Stimulated activated naive CD8-positive, alpha-beta T cell treated with anti-CD3 and anti-CD28 coated beads, Interleukin-15, amount 100 ng/mL, for 72 hours (primary cell): Measurements from ENCODE around the gene NCAN.
"Not testable (repeated sequence)": the region's sequence is repeated elsewhere in the genome, so short reads cannot be mapped to it uniquely, and the experiment has no call there.

Experiments used
- ATAC-seq: fragments of 150-1000 bp; cut with Tn5 transposase; 2 replicates; pipeline ENCODE4 v1.10.0; 2021; ENCODE audit warnings: mild to moderate bottlenecking, moderate library complexity
- DNase-seq, 2 donors: peaks; one replicate each; pipeline ENCODE4 v3.0.0; 2021 to 2022
- H3K27ac Mint-ChIP-seq, 2 donors: one replicate each; pipeline ENCODE4 v1.8.0; 2022; ENCODE audit warnings: mild to moderate bottlenecking in 2 of 2, mixed read lengths in 2 of 2, moderate library complexity in 2 of 2
- H3K27me3 Mint-ChIP-seq: one replicate; pipeline ENCODE4 v1.8.0; 2022; ENCODE audit warnings: mixed read lengths
- H3K4me1 Mint-ChIP-seq: one replicate; pipeline ENCODE4 v1.8.0; 2022; ENCODE audit warnings: mild to moderate bottlenecking, mixed read lengths
- H3K4me3 Mint-ChIP-seq, 2 donors: one replicate each; pipeline ENCODE4 v1.8.0; 2022; ENCODE audit warnings: mild to moderate bottlenecking in 2 of 2, mixed read lengths in 2 of 2, moderate library complexity in 1 of 2
- H3K9me3 Mint-ChIP-seq, 2 donors: one replicate each; pipeline ENCODE4 v1.8.0; 2022; ENCODE audit warnings: mixed read lengths in 2 of 2

NCAN gene

DNA sequence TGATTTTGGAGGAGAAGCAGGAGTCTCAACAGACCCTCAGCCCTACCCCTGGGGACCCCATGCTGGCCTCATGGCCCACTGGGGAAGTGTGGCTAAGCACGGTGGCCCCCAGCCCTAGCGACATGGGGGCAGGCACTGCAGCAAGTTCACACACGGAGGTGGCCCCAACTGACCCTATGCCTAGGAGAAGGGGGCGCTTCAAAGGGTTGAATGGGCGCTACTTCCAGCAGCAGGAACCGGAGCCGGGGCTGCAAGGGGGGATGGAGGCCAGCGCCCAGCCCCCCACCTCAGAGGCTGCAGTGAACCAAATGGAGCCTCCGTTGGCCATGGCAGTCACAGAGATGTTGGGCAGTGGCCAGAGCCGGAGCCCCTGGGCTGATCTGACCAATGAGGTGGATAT lies 14.9 kb downstream of the NCAN start:
- Mint-ChIP-seq H3K27me3 (peaks cover 55% of the 10 kb centered on the region), H3K4me3 (no peak overlapping the region), H3K4me1 (peaks cover 12% of the 10 kb centered on the region), H3K27ac (no peak overlapping the region), H3K9me3 (no peaks in the 10 kb centered on the region)
- no peak for DNase-seq
- ATAC-seq, result no peak

DNA sequence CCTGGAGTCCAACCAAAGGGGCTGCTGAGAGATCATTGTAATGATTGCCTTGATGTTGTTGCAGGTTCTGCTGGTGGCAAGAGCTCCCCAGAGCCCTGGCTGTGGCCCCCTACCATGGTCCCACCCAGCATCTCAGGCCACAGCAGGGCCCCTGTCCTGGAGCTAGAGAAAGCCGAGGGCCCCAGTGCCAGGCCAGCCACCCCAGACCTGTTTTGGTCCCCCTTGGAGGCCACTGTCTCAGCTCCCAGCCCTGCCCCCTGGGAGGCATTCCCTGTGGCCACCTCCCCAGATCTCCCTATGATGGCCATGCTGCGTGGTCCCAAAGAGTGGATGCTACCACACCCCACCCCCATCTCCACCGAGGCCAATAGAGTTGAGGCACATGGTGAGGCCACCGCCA lies 15.5 kb downstream of the NCAN start:
- Mint-ChIP-seq H3K9me3 (no peaks in the 10 kb centered on the region), H3K4me1 (peaks cover 12% of the 10 kb centered on the region), H3K27ac (no peak overlapping the region), H3K27me3 (peaks cover 55% of the 10 kb centered on the region), H3K4me3 (no peak overlapping the region)
- DNase-seq (no peak), ATAC-seq (no peak)

DNA sequence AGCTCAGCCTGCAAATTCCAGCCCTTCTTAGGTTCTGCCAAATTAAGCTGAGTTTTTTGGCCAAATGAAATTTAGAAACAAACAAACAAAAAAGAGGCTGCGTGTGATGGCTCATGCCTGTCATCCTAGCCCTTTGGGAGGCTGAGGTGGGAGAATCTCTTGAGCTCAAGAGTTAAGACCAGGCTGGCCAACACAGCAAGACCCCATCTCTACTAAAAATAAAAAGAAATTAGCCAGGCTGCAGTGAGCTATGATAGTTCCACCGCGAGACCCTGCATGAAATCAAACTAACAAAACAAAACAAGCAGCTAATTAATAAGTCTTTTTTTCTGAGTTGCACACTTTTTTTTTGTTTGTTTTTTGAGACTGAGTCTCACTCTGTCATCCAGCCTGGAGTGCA lies 17.9 kb downstream of the NCAN start:
- H3K4me1 Mint-ChIP-seq, result peaks cover 10% of the 10 kb centered on the region
- ATAC-seq (no peak), DNase-seq (no peak)
- H3K27me3 Mint-ChIP-seq, result peaks cover 44% of the 10 kb centered on the region
- no peak overlapping the region for H3K27ac Mint-ChIP-seq
- peaks cover 0 to 8% of the 10 kb centered on the region in 2 donors for H3K9me3 Mint-ChIP-seq
- H3K4me3 Mint-ChIP-seq, result no peak overlapping the region

GRCh38 chr19:19230999-19231398 lies 19.2 kb downstream of the NCAN start:
- H3K9me3 Mint-ChIP-seq, result peaks cover 0 to 11% of the 10 kb centered on the region in 2 donors
- peaks cover 31% of the 10 kb centered on the region for H3K27me3 Mint-ChIP-seq
- ATAC-seq (no peak), DNase-seq (no peak)
- H3K4me3 Mint-ChIP-seq, result no peak overlapping the region
- no peak overlapping the region for H3K27ac Mint-ChIP-seq
- no peaks in the 10 kb centered on the region for H3K4me1 Mint-ChIP-seq

GRCh38 chr19:19232261-19232721 lies 20.5 kb downstream of the NCAN start:
- Mint-ChIP-seq H3K9me3 (peaks cover 0 to 16% of the 10 kb centered on the region in 2 donors), H3K4me3 (no peak overlapping the region), H3K27me3 (peaks cover 18% of the 10 kb centered on the region), H3K4me1 (no peaks in the 10 kb centered on the region), H3K27ac (no peak overlapping the region)
- DNase-seq (no peak), ATAC-seq (no peak)

DNA sequence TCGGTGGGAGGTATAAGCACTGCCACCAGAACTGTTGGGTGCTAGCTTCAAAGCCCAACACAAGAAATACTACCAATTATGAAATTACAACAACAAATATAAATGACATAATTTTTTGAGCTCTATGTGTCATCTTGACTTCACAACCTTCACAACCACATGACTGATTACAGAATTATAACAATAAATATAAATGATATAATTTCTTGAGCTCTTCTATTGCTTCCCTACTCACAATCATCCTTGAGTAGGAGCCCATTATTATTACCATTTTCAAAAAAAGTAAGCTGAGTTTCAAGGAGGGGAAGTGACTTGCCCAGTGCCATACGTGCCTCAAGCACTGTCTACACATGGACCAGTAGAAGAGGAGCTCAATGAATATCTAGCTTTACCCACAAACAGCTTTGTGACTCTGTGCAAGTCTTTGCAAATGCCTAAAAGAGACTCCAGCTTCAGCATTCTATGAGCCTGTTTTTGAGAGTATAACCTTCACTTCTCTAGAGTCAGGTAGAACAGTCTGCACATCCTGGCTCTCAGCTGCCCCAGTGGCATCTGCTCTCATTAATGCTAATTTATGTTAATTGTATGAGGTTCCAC lies 22.6 kb downstream of the NCAN start:
- no peak for ATAC-seq
- no peaks in the 10 kb centered on the region for H3K4me1 Mint-ChIP-seq
- H3K9me3 Mint-ChIP-seq, result peaks cover 0 to 16% of the 10 kb centered on the region in 2 donors
- no peak overlapping the region for H3K4me3 Mint-ChIP-seq
- no peak overlapping the region for H3K27ac Mint-ChIP-seq
- H3K27me3 Mint-ChIP-seq, result peaks cover 1% of the 10 kb centered on the region
- DNase-seq, result no peak

GRCh38 chr19:19236173-19236572 lies 24.4 kb downstream of the NCAN start:
- no peak overlapping the region for H3K4me3 Mint-ChIP-seq
- H3K27ac Mint-ChIP-seq, result no peak overlapping the region
- ATAC-seq, result no peak
- peaks cover 13% of the 10 kb centered on the region for H3K27me3 Mint-ChIP-seq
- DNase-seq, result no peak
- H3K9me3 Mint-ChIP-seq, result peaks cover 0 to 16% of the 10 kb centered on the region in 2 donors
- H3K4me1 Mint-ChIP-seq, result no peaks in the 10 kb centered on the region

GRCh38 chr19:19238126-19238894 lies 26.6 kb downstream of the NCAN start:
- Mint-ChIP-seq H3K27me3 (peaks cover 13% of the 10 kb centered on the region), H3K4me3 (no peak overlapping the region), H3K27ac (no peak overlapping the region), H3K9me3 (peaks cover 0 to 14% of the 10 kb centered on the region in 2 donors), H3K4me1 (no peaks in the 10 kb centered on the region)
- no peak for ATAC-seq
- DNase-seq, result no peak

GRCh38 chr19:19239675-19240074 lies 27.9 kb downstream of the NCAN start:
- no peak for DNase-seq
- Mint-ChIP-seq H3K4me1 (no peaks in the 10 kb centered on the region), H3K9me3 (peaks cover 0 to 9% of the 10 kb centered on the region in 2 donors), H3K27ac (no peak overlapping the region), H3K4me3 (no peak overlapping the region), H3K27me3 (peaks cover 13% of the 10 kb centered on the region)
- ATAC-seq, result no peak

DNA sequence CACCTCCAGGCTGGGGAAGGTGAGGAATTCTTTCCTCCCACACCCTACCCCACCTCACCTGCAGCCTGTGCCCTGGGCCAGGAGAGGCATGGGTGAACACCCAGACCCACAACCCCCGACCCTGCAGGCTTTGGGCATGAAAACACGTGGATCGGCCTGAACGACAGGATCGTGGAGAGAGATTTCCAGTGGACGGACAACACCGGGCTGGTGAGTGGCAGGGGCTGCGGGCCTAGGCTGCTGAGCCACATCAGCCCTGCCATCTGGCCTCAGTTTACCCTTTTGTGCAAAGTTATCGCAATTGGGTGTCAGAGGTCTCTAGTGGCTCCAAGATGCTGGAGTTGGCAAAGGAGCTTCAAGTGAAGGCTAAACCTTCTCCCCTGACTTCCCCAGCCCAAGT lies 28.7 kb downstream of the NCAN start:
- ATAC-seq (no peak), DNase-seq (no peak)
- Mint-ChIP-seq H3K27ac (no peak overlapping the region), H3K27me3 (peaks cover 13% of the 10 kb centered on the region), H3K9me3 (peaks cover 0 to 9% of the 10 kb centered on the region in 2 donors), H3K4me3 (no peak overlapping the region), H3K4me1 (no peaks in the 10 kb centered on the region)

DNA sequence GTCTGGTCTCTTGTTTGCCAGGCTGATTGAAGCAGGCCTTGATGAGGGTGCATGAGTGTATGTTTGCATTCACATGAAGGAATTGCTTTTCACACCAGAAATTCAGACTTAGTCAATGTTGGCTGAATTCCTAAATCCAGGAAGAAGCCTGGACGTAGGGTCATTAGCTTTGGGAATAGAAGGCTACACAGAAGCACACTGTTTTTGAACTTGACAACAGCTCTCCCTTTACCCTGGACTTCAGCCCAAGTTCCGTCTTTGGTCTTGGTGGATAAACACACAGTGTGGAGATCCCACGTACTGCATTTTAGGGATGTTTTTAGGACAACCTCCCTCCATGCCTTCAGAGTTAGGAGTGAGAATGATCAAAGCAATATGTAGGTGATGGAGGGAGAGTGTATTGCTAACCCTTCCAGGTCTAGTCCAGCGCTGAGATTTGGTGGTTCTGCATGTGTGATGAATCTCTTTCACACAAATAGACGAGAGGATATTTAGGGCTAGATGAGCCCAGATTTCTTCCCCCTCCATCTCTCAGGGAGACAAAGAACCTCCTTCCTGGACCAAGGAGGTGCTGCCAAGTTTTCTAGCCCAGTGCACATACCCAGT lies 38.5 kb downstream of the NCAN start:
- H3K27ac Mint-ChIP-seq, result no peak overlapping the region
- H3K4me3 Mint-ChIP-seq, result no peak overlapping the region
- no peaks in the 10 kb centered on the region for H3K9me3 Mint-ChIP-seq
- H3K27me3 Mint-ChIP-seq, result peaks cover 43% of the 10 kb centered on the region
- DNase-seq, result no peak
- ATAC-seq, result no peak
- H3K4me1 Mint-ChIP-seq, result no peaks in the 10 kb centered on the region

DNA sequence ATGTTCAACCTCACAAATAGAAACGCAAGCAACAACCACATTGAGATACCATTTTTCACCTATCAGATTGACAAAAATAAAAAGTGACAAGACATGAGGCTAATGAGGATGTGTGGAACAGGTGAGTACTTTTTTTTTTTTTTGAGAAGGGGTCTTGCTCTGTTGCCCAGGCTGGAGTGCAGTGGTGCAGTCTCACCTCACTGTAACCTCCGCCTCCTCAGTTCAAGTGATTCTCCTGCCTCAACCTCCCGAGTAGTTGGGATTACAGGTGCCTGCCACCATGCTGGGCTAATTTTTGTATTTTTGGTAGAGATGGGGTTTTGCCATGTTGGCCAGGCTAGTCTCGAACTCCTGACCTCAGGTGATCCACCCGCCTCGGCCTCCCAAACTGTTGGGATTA lies 41.7 kb downstream of the NCAN start:
- DNase-seq, ATAC-seq, H3K4me3 Mint-ChIP-seq, H3K4me1 Mint-ChIP-seq, H3K27ac Mint-ChIP-seq, H3K9me3 Mint-ChIP-seq: not testable (repeated sequence)
- peaks cover 67% of the 10 kb centered on the region for H3K27me3 Mint-ChIP-seq

GRCh38 chr19:19256072-19256969 lies 44.6 kb downstream of the NCAN start:
- peaks cover 74% of the 10 kb centered on the region for H3K27me3 Mint-ChIP-seq
- H3K4me1 Mint-ChIP-seq, result peaks cover 8% of the 10 kb centered on the region
- ATAC-seq (no peak), DNase-seq (no peak)
- H3K9me3 Mint-ChIP-seq, result peaks cover 0 to 4% of the 10 kb centered on the region in 2 donors
- H3K4me3 Mint-ChIP-seq, result no peak overlapping the region
- peak overlapping the region in 1 of 2 donors; percentile 5 for H3K27ac Mint-ChIP-seq

DNA sequence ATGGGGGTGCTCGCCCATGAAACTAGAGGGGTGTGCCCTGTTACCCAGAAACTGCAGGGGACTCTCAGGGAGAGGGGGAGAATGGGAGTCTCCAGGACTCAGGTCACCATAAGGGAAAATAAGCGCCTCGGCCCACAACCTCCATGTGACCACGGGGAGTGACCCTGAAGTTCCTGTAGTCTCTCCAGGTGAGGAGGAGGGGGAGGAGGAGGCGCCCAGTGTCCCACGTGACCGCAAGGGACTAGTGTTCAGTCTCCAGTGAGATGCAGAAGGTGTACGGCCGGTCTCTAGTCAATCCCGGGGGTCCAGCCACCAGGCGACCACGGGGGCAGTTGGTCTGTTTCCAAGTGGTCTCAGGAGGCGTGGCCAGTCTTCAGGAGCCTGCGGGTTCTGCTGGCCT lies 45.4 kb downstream of the NCAN start:
- Mint-ChIP-seq H3K27me3 (peaks cover 74% of the 10 kb centered on the region), H3K27ac (peak overlapping the region in 1 of 2 donors; percentile 69), H3K4me3 (no peak overlapping the region), H3K9me3 (peaks cover 0 to 4% of the 10 kb centered on the region in 2 donors), H3K4me1 (peaks cover 14% of the 10 kb centered on the region)
- ATAC-seq (no peak), DNase-seq (no peak)

- no peak for DNase-seq
- H3K4me3 Mint-ChIP-seq, result no peak overlapping the region
- no peak for ATAC-seq
- peaks cover 77% of the 10 kb centered on the region for H3K27me3 Mint-ChIP-seq
- H3K9me3 Mint-ChIP-seq, result peaks cover 0 to 4% of the 10 kb centered on the region in 2 donors
- H3K4me1 Mint-ChIP-seq, result peaks cover 19% of the 10 kb centered on the region
- H3K27ac Mint-ChIP-seq, result no peak overlapping the region
These were observed 46.3 kb downstream of the NCAN start for GRCh38 chr19:19257836-19258588.
